Raji (cell line): ENCODE results near the gene RILPL1.

Source experiments
- POLR2A ChIP-seq: IDR thresholded peaks from 2 replicates; pipeline ENCODE4 v1.6.1; 2011; ENCODE audit warnings: low read depth, low read length, control low read depth; ENCODE audit not compliant: insufficient read depth

RILPL1 gene

DNA sequence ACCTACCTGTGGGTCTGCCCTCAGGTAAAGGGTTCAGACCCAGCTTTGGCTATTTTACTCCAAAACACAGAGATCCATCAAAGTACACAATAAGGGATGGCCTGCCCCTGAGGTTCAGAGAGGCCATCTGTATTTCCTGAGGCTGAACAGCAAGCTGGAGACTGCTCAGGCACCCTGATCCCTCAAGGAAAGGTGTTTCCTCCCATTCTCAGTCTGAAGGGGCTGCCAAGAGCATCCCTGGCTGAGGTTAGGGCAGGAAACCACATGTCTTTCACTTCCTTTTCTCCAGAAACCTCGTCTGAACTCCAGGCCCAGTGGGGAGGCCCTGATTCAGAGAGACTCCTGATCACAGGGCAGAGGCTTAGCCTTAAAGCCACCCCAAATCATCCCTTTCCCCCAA lies 1.5 kb downstream of the RILPL1 start:
- TF ChIP-seq POLR2A, result no peak

DNA sequence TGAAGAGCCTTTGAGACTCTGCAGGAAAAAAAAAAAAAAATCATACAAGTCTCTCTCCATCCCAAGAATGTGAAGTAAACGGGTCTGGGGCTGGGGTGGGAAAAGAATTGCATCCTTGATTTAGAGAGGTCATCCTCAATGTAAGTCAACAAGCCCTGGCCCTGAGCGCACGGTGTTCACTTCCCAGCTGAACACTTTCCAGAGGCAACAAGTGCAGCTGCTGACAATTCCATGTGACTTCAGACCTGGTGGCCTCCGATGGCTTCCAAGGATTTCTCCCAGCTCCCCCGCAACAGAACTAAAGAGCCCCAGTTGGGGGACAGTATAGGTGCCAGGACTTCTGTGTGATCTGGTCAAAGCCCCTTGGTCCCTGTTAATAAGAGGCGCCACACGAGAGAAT lies 2.4 kb downstream of the RILPL1 start:
- TF ChIP-seq POLR2A, result no peak

DNA sequence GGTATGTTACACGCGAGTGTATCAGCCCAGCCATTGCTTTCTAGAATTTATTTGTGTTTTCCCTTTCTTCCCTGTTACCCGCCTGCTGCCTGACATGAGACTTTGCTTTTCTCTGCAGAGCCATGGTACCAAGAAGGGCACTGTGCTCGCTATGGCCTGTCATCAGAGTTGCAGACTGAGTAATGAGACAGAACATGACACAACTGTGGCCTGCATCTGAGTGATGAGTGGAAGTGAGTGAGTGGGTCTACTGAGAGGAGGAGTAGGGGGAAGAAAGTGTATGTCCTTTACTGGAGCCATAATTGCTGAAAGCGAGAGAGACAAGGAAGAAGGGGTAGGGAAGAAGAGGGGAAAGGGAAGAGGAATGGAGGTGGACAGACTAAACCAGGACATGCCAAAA lies 2.9 kb downstream of the RILPL1 start:
- TF ChIP-seq POLR2A, result no peak

DNA sequence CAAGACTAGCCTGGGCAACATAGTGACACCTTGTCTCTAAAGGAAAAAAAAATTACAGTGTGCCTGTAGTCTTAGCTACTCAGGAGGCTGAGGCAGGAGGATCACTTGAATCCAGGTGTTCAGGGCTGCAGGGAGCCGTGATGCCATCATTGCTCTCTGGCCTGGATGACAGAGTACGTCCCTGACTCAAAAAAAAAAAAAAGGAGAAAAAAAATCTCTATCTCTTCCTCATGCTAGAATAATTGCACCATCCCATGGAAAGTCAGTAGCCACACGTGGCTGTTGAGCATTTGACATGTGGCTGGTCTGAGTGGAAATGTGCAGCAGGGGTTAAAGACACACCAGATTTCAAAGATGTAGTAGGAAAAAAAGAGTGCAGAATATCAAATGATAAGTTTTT lies 3.8 kb downstream of the RILPL1 start:
- no peak for TF ChIP-seq POLR2A

DNA sequence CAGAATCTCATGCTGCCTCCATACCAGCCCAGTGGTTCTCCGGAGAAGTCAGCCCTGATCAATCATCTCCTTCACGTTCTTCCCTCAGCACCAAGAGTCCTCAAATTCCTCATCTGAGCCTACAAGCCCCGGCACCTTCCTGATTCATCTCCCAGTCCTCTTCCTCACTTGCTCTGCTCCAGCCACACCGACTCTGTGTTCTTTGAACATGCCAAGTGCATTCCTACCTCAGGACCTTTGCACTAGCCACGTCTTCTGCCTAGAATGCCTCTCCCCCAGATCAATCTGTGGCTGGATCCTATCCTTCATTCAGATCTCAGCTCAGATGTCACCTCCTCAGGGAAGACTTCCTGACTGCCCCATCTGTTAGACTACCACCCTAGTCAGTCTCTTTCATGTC lies 4.7 kb downstream of the RILPL1 start:
- no peak for TF ChIP-seq POLR2A

DNA sequence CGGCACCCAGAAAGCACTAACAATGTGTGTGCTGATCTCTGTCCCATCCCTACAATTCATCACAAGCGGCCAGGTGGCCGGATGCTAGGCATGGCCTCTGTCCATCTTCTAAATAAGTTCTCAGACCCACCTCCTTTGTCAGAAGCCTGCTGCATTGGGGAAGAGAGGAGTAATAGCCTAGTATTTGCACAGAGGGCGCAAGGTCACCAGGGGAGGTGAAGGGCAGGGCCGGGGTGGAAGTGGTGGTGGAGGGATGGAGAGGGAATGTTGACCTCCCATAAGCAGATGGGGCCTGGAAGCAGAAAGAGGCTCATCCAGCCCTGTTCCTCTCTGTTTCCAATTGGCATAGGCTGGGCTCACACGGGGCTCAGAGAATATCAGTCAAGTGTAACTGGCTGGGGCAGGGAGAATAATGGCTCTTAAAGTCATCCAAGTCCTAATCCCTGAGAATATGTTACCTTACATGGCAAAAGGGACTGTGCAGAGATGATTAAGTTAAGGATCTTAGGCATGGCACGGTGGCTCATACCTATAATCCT lies 6.9 kb downstream of the RILPL1 start:
- TF ChIP-seq POLR2A, result no peak

DNA sequence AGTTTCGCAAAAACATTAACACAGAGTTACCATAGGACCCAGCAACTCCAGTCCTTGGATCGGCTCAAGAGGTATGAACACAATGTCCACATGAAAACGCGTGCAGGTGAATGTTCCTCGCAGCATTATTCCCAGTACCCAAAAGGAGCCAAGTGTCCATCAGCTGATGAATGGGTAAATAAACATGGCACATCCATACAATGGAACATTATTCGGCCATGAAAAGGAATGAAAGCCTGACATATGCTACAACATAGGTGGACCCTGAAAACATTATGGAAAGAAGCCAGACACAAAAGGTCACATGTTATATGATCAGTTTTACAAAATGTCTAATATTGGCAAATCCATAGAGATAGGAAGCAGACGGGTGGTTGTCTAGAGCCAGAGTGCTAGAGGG lies 9.1 kb downstream of the RILPL1 start:
- no peak for TF ChIP-seq POLR2A

DNA sequence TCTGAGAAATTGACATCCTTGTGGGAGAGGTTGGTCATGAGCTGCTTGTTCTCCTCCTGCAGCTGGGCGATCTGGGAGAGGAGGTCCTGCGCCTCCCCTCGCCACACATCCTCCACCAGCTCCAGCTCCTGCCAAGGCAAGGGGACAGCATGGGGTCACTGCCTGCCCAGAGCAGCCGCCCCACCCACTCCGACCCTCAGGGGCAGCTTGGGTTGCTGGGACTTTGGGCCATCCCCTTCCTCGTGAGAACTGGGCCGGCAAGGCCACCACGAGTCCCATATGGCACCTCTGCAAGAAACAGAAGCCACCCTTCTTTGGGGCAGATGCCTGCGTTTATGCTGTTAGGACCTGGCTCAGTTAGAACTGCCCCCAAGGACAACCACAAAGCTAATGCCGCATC lies 10.0 kb downstream of the RILPL1 start:
- TF ChIP-seq POLR2A, result no peak

DNA sequence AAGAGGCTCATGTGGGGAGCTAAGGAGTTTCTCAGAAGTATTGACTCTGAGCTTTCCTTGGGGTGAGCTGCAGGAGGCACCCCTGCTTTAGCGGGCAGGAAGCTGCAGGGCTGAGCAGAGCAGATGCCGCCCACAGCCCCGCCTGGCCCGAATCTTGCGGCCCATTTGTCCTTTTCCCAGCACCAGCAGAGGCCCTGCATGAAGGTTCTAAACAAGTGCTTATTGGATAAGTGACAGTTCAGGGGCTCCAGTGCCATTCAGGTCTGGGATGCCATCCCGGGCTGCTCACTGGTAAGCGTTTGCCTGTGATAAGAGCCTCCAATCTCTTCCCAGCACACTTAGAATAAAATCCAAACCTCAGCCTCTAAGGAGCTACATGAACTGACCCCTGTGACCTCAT lies 11.4 kb downstream of the RILPL1 start:
- no peak for TF ChIP-seq POLR2A

DNA sequence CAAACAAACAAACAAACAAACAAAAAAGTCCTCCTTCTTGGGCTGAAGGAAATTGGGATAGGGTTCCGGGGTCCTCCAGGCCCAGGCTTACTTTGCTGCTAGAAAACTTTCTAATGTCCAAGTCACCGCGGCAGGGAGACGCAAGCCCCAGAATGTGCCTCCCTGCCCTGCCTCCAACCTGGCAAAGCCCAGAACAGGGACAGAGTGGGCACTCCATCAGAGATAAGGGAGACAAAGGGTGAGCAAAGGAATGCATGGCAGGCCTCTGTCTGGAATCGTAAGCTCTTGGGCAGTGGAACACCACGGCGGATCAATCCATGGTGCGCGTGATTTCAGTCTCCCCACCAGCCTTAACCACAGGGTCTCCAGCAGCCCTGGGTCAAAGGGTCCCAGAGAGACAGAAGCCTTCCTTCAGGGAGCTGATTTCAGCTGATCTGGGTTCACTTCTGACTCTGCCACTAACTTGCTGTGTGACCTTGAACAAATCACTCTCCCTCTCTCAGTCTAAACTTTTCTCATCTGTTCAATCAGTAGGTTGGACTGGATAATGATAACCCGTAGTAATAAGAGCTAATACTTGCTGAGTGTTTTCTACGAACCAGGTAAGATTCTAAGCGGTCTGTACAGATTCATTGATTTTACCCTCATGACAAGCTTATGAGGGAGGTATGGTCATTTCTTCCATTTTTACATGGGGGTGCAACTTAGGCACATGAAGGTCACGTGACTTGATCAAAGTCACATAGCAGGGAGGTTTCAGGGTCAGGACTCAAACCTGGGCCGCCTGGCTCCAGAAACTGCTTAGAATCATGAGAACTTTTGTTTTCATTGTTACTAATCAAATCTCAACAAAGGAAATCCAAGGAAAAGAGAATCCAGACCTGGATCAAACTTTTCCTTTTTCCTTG lies 12.7 kb downstream of the RILPL1 start:
- TF ChIP-seq POLR2A, result no peak

DNA sequence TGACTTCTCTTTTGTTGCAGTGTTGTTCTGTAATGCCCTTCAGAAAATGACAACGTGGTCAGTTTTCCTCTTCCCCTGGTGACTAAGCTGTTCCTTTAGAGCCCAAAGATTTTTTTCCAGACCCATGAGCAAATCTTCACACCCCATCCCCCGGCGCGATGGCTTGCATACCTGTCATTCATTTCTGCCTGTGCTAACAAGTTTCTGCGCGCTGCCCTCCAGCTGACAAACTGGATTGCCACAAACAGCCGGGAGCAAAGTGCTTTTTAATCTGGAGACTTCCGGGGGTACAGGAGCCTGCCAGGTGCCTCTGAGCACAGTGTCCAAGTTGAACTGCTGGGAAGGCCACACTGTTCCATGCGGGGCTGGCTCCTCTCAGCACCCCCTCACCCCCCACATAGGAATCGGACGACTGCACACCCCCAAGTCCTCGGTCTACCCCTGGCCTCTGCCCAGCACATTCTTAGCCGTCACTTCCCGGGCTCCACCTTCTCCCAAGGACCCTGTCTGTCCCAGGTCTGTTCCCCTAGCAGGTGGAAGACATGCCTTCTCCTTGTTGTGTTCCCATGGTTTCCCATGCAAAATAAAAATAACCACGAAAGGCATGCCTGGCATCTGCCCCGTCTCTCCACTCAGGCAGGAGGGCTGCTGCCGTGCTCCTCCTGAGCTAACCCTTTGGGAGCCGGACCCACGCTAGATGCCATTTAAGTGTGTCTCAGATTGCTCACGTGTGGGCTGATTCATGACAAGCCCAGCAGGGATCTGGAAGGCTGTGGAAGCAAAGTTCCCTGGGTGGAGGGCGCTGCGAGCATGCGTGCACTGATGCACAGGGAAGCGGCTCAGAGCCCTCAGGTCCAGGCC lies 14.1 kb downstream of the RILPL1 start:
- TF ChIP-seq POLR2A, result no peak

DNA sequence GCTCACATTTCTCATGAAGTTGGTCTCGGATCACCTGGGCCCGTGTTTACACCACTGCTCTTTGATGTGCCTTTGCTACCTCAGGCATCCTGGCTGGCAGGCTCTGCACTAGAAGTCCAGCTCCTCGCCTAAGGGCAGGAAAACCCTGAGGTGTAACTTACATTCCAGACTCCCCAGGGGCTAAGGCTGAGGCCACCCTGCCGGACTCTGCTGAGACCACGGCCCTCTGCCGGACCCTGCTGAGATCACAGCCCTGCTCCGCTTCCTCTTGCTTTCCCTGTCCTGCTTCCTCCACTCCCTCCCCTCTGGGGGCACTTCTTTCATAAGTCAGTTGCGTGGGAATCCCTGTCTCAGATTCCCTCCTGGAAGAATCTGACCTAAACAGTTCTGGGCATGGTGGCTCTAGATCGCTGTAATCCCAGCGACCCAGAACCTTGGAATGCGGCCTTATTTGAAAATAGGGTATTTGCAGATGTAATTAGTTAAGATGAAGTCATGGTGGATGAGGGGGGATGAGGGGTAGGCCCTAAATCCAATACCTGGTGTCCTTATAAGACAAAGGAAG lies 17.2 kb downstream of the RILPL1 start:
- TF ChIP-seq POLR2A, result no peak

DNA sequence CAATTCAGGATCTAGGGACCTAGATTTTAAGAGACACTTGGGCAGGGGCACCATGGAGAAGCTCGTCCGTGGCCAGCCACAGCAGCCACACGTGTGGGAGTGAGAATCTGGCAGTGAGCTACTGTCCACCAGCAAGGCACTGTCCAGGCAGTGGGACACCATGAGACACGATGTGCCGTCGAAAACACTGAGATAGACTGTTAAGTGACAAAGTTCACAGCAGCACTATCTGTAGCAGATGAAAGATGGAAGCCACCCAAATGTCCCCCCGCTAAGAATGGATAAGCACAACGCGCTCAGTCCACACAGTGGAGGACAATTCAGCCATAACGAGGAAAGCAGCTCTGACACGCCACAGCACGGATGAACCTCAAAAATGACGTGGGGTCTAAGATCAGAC lies 19.7 kb downstream of the RILPL1 start:
- no peak for TF ChIP-seq POLR2A

DNA sequence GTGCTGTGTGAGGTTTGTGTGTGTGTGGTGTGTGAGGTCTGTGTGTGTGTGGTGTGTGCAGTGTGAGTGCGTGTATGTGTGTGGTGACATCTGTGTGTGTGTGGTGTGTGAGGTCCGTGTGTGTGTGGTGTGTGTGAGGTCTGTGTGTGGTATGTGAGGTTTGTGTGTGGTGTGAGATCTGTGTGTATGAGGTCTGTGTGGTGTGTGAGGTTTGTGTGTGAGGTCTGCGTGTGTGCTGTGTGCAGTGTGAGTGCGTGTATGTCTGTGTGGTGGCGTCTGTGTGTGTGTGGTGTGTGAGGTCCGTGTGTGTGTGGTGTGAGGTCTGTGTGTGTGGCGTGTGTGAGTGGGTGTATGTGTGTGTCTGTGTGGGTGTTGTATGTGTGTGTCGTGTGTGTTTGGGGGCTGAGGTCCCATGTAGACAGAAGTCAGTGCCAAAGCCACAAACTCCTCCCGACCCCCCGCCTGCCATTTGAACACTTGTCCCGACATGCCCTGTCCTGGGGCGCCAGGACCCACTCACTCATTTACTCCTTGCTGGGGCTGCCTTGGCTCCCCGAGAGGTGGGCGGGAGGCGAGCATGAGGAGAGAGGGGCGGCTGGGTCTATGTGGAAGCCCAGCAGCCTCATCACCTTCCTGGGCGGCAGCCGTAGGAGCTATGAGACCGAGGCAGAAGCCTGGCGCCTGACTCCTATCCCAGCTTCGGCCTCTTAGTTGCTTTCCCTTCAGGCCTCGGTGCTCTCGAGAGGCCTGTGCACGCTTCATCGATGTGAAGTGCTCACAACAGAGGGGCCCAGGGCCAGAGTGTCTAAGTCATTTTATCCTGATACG lies 20.5 kb downstream of the RILPL1 start:
- no peak for TF ChIP-seq POLR2A

DNA sequence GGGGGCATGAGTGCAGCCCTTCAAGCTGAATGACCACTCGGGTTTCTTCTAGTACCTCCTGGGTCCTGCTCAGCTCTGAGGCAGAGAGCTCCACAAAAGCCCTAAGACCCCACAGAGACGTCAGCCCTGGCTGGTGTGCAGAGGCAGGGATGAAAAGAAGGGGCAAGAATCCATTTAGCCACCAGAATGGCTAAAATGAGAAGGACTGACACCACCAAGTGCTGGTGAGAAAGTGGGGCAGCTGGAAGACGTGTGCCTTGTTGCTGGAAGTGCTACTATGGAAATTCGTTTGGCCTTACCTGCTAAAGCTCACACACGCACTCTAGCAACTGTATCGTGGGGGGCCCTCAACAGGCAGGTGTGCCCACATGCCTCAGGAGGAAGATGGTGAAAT lies 26.7 kb downstream of the RILPL1 start:
- TF ChIP-seq POLR2A, result no peak
